Activated T-helper 1 cell treated with anti-CD3 and anti-CD28 coated beads, Interleukin-2, amount 50 U/mL, for 16 hours (primary cell): Measurements from ENCODE around the gene PLA2G4B.

Experiments used
- DNase-seq, 2 donors: peaks; one replicate each; pipeline ENCODE4 v3.0.0-alpha.2; 2020; ENCODE audit warnings: low read depth in 1 of 2, low spot score in 1 of 2

Gene PLA2G4B

GRCh38 chr15:41869770-41870688 is 31.4 kb downstream of the PLA2G4B start:
- DNase-seq = no peak

DNA sequence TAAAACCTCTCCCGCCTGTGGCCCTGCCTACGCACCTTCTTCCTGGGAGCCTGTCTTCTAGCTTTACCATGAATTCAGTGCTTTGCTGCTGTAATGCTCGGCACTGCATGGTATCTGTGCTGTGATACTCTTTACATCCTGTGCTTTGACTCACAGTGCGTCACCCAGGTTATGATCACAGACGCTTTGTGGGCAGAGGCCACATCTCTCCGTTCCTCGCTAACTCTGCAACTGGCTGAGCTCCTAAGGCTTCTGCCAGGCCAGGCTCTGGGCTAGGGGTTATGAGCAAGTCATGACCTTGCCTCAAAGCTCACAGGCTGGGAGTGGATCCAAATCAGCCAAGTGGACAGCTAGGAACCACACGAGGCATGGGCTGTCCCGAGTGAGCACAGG is 32.0 kb downstream of the PLA2G4B start:
- DNase-seq = peak in 1 of 2 donors; percentile 41

DNA sequence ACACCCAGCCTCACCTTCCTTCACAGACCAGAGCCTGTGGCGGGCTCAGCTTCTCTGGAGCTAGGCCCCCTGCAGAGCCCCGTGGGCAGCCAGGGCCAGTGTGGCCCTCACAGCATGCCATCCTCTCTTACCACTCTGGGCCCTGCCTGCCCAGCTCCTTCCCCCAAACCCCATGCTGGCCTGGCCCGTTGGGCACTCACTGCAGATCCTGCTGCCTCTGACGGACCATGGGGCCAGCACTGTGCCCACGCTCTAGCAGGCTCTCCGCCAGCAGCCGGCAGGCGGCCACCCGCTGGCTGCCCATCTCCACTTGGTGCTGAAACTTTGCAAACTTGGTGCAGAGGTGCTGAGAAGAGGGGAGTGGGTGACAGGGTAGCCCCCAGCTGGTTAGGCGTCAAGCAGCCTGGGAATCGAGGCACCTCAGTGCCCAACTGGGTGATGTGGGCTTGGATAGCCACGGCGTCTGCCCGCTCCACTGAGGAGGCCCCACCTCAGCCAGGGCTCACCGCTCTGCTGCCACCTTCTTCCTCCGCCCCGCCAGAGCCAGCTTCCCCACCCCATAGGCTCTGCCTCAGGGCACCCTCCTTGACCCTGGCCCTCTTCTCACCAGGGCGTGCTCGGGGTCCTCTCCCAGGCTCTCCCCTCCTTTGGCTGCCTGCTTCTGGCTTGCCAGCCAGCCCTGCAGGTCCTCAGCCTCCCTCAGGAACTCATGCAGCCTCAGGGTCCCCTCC is 32.7 kb downstream of the PLA2G4B start:
- DNase-seq = no peak

DNA sequence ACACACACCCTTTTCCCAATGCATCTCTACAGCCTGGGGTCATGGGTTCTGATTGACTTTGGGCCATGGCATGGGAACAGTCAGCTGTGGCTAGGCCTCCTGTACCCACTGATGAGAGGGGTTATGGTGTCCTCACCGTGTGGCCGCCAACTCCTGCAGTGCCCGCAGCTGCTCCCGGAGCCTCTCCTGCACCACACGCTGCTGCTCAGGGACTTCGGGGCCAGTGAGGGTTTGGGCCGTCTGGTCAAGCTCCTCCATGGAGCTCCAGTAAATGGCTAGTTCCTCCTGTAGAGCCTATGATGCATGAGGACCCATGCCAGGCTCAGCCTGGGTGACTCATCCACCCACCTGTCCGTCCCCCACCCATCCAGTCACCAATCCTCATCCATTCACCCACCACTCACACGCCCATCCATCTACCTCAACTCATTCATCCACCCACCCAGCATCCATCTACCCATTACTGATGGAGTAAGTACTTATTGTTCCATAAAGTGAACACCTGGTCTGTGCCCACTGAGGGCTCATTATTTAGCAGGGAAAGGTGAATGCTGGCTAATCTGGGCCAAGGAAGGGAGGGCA is 33.6 kb downstream of the PLA2G4B start:
- DNase-seq = no peak

DNA sequence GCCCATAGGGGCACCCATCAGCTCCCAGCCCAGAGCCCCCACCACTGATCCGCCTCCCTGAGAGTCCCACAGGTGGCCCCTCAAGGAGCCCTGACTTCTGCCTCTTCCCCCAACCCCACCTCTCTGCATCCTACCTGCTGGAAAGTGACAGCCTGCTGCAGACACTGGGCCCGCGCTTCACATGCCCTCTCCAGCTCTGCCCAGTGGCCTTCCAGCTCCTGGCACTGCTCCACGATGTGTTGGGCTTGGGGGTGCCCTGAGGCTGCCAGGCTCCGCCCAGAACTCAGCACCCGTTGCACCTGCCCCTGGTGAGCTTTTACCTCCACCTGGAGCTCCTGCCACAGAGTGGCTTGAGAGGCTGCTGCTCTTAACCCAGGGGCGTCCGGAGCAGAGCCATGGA is 35.1 kb downstream of the PLA2G4B start:
- DNase-seq = no peak

DNA sequence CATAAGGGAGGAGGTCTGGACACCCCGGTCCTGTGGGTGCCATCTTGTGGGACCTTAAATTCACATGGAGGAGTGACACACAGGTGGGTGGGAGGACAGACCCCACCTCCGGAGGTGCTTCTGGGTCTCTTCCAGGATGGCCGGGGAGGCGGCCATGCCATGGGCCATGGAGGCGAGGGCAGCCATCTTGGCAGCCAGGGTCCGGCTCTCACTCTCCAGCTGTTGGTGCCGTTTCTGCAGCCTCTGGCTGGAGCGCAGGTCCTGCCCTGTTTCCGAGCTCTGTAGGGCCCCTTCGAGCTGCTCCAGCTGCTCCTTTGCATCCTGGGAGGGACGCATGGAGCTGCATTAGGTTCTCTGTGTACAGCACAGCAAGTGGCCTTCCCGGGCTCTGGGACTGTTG is 36.1 kb downstream of the PLA2G4B start:
- DNase-seq = no peak

DNA sequence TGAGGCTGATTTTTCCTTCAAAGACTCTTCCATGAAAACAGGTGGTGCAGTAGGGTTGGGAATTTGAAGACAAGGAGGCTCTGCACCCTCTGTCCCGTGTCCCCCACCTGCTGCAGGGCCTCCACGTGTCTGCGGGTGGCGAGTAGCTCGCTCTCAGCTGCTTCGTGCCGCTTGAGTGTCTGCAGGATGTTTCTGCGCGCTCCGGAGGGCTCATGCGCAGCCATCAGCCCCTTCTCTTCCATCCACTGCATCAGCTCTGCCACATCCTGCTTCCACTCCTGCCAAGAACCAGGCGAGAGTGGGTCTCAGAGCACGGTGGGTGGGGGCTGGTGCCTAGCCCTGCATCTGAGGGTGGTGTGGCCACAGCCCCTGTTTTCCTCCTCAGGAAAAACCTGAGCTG is 37.4 kb downstream of the PLA2G4B start:
- no peak for DNase-seq

DNA sequence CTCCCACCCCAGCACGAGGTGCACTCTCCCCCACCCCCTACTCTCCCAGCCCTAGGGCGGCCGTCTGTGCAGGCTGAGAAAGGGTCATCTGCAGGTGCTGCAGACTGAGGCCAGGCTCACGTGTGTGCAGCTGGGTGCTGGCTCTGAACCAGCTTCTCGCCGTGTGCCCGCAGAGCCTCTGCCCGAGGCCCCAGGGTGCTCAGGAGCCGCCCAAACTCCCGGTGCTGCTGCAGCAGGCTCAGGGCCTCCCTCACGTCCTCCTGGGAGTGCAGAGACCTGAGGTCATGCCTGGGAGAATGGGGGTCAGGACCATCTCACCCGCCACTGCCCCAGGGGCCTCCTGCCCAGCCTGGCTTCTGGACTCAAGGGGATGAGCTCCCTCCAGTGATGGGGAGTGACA is 38.0 kb downstream of the PLA2G4B start:
- DNase-seq = no peak

DNA sequence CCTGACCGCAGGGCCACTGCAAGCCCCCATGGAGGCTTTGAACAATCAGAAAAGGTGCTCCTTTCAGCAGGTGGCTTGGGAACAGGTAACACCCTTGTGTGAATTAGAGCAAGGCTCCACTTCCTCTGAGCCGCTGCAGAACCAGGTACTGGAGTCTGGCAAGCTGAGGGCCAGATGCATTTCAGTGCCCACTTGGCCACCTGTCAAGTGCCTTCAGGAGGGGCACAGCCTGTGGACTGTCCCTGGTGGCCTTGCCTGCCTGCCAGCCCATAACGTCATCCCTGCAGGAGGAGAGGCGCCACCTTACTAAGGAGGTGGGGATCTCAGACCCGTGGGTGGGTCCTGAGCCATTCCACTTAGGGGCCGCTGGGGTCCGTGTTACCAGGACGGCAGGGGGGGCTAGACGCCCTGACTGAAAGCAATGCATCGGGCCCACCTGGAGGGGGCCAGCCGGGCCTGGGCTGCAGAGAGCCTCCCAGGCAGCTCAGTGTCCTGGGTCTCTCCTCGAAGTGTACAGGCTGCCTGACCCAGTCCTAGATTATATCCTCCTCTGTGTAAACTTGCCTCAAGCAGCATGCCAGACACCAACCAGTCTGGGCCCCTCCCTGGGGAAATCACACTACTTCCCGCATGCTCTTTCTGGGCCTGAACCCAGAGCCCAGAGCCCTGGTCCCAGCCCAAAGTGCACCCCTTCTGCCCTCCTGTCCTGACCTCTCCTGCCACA is 39.1 kb downstream of the PLA2G4B start:
- no peak for DNase-seq

DNA sequence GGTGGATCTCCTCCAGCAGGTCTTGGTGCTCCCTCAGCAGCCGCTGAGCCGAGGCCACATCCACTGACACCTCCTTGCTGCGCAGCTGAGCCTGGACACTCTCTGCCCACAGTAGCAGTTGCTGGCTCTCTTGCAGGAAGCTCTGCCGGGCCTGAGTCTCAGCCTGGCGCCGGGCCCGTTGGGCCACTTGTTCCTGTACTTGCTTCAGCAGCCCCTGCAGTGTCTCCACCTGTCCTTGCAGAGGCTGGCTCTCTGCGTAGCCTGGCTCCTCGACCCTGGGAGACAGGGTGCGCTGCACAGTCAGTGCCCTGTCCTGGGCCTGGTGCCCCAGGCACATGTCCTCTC is 39.7 kb downstream of the PLA2G4B start:
- DNase-seq = no peak

- no peak for DNase-seq
These were observed 40.7 kb downstream of the PLA2G4B start for GRCh38 chr15:41879321-41879845.

DNA sequence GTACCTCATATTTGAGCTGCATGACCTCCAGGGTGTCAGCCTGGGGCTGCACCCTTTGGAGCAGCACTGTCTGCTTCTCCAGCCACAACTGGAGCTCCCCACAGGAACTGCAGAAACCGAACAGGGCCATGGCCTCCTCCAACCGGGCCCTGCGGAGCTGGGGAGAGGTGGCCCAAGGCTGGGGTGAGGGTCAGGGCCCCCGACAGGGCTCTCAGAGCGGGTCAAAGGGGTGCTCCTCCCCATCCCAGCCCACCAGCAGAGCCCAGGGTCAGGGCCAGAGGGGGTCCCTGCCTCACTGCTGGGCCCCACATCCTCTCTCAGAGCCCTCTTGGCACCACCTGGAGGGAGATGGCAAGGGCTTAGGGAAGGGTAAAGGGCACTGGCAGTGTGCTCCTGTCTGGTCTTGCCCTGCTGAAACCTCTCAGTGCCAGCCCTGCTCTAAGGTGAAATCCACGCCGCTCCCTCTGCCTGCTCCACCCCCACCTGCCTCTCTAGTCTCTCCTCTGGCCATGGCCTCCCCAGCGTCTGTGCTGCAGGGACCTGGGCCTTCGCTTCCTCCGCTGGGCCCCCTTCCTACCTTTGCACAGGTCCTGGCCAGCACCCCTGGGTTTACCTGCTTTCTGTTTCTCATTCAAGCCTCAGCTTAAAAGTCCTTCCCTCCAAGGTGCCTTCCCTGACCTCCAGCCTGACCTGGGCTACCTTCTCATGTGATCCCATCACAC is 41.7 kb downstream of the PLA2G4B start:
- DNase-seq = no peak

DNA sequence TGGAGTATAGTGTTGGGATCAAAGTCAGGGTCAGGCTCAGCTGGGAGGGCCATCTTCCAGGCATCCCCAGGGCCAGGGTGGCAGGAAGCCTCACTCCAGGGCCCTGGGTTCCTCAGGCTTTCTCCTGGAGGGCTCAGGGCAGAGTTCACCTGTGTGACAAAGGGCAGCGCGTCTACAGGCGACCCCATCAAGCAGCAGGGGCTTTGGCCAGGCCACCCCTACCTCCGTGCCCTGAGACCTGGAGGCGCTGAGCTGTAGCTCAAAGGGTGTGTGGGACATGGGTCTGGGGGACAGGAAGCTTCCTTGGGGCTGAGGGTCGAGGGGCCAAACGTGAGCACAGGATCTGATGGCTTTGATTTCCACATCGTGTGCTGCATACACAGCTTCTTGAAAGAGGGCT is 42.4 kb downstream of the PLA2G4B start:
- DNase-seq = no peak

DNA sequence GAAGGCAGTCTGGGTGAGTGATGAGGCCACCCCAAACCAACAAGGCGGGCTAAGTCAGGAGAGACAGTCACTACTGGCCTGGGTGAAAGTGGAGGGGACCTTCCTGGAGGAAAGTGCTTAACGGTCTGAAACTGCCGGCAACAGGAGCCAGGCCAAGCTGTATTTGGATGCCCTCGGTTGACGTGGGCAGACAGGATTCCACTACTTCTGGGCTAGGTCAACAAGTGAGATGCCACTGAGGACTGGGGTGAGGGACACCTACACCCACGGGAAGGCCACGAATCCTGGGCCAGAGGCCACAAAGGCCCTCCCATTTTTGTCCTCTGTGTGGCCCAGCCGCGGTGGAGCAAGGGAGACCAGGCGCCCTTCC is 42.9 kb downstream of the PLA2G4B start:
- DNase-seq = no peak

- DNase-seq = no peak
These were observed 43.5 kb downstream of the PLA2G4B start for GRCh38 chr15:41881920-41882688.

GRCh38 chr15:41882689-41883483 is 44.2 kb downstream of the PLA2G4B start:
- DNase-seq = no peak

- DNase-seq = no peak
These were observed 44.8 kb downstream of the PLA2G4B start for GRCh38 chr15:41883484-41883825.

DNA sequence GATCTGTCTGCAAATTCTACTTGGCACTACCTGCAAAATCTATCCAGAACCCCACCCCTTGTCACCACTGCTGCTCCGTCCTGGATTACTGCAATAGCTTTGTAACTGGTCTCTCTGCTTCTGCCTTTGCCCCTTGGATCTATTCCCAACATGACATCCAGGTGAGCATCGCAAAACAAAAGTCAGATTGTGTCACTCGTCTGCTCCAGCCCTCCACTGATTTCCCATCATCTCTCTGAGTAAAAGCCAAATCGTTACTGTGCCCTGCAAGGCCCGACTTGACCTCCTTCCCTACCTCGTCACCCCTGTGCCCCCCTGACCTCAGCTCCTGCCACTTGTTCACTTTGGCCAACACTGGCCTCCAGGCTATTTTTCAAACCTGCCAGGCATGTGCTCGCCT is 45.8 kb downstream of the PLA2G4B start:
- no peak for DNase-seq

- DNase-seq = no peak
These were observed 46.7 kb downstream of the PLA2G4B start for GRCh38 chr15:41885321-41885720.
